Trophoblast cell (in vitro differentiated cells and primary cell): Measurements from ENCODE around the gene AIP. TPM values are rescaled to one million over a fixed set of nuclear protein-coding genes. Genes with fewer than 3 reads are reported as not detected.
A peak's percentile ranks its signal among the peaks of the same experiment; 100 is the strongest.

ENCODE experiments used
- DNase-seq, 2 donors: peaks; one replicate each; pipeline ENCODE4 v3.0.0-alpha.2; 2016
- H2AFZ ChIP-seq: 2 replicates; pipeline ENCODE4 v1.6.1; 2013; ENCODE audit warnings: low read length, moderate library complexity, mild to moderate bottlenecking; ENCODE audit not compliant: insufficient read depth, poor library complexity
- H2AK5ac ChIP-seq: 2 replicates; pipeline ENCODE4 v1.6.1; 2013; ENCODE audit warnings: mild to moderate bottlenecking, low read length
- H2BK120ac ChIP-seq: 2 replicates; pipeline ENCODE4 v1.6.1; 2013; ENCODE audit warnings: low read length, mild to moderate bottlenecking, moderate library complexity; ENCODE audit not compliant: insufficient read depth, poor library complexity
- H2BK12ac ChIP-seq: 2 replicates; pipeline ENCODE4 v1.6.1; 2013; ENCODE audit warnings: mild to moderate bottlenecking, low read length, moderate library complexity
- H2BK5ac ChIP-seq: 2 replicates; pipeline ENCODE4 v1.6.1; 2013; ENCODE audit warnings: low read length, low read depth, moderate library complexity, mild to moderate bottlenecking; ENCODE audit not compliant: poor library complexity
- H3K14ac ChIP-seq: 2 replicates; pipeline ENCODE4 v1.6.1; 2013; ENCODE audit warnings: mild to moderate bottlenecking, low read length
- H3K18ac ChIP-seq: 2 replicates; pipeline ENCODE4 v1.6.1; 2013; ENCODE audit warnings: mild to moderate bottlenecking, low read length
- H3K23ac ChIP-seq: 2 replicates; pipeline ENCODE4 v1.6.1; 2013; ENCODE audit warnings: low read length
- H3K27ac ChIP-seq: 2 replicates; pipeline ENCODE4 v1.5.1; 2013; ENCODE audit warnings: low read depth, mild to moderate bottlenecking, inconsistent platforms, low read length, moderate library complexity
- H3K27me3 ChIP-seq: 2 replicates; pipeline ENCODE4 v1.6.1; 2013; ENCODE audit warnings: inconsistent platforms, mild to moderate bottlenecking, low read length, moderate library complexity; ENCODE audit not compliant: insufficient read depth
- H3K36me3 ChIP-seq, 2 experiments: 1 replicate in 1 of 2; 2 replicates in 1 of 2; pipeline ENCODE4 v1.6.1; 2013; ENCODE audit warnings: low read length in 2 of 2, mild to moderate bottlenecking in 2 of 2, moderate library complexity in 1 of 2; ENCODE audit not compliant: insufficient read depth in 2 of 2, control insufficient read depth in 1 of 2
- H3K4ac ChIP-seq: 2 replicates; pipeline ENCODE4 v1.6.1; 2013; ENCODE audit warnings: low read depth, mild to moderate bottlenecking, low read length, moderate library complexity
- H3K4me1 ChIP-seq, 2 experiments: 1 replicate in 1 of 2; 2 replicates in 1 of 2; pipeline ENCODE4 v1.6.1; 2013; ENCODE audit warnings: low read length in 2 of 2, mild to moderate bottlenecking in 2 of 2, moderate library complexity in 1 of 2; ENCODE audit not compliant: insufficient read depth in 2 of 2, control insufficient read depth in 1 of 2
- H3K4me2 ChIP-seq: 2 replicates; pipeline ENCODE4 v1.6.1; 2013; ENCODE audit warnings: inconsistent platforms, mild to moderate bottlenecking, low read length, moderate library complexity
- H3K4me3 ChIP-seq: 2 replicates; pipeline ENCODE4 v1.5.1; 2013; ENCODE audit warnings: mild to moderate bottlenecking, low read depth, low read length, inconsistent platforms
- H3K79me1 ChIP-seq: one replicate; pipeline ENCODE4 v1.6.1; 2013; ENCODE audit warnings: low read length
- H3K79me2 ChIP-seq: 2 replicates; pipeline ENCODE4 v1.6.1; 2013; ENCODE audit warnings: low read length, mild to moderate bottlenecking; ENCODE audit not compliant: control insufficient read depth, insufficient read depth, poor library complexity
- H3K9ac ChIP-seq: 2 replicates; pipeline ENCODE4 v1.6.1; 2013; ENCODE audit warnings: mild to moderate bottlenecking, low read length
- H3K9me3 ChIP-seq: 2 replicates; pipeline ENCODE4 v1.6.1; 2013; ENCODE audit warnings: low read depth, mild to moderate bottlenecking, control low read depth, inconsistent platforms, low read length; ENCODE audit not compliant: insufficient read depth
- H4K12ac ChIP-seq: 2 replicates; pipeline ENCODE4 v1.6.1; 2013; ENCODE audit warnings: low read depth, mild to moderate bottlenecking, low read length, moderate library complexity
- H4K8ac ChIP-seq: 2 replicates; pipeline ENCODE4 v1.6.1; 2013; ENCODE audit warnings: low read depth, mild to moderate bottlenecking, low read length, moderate library complexity
- H4K91ac ChIP-seq: one replicate; pipeline ENCODE4 v1.6.1; 2013; ENCODE audit warnings: low read depth, mild to moderate bottlenecking, low read length, moderate library complexity
- WGBS: extraction: QIAGEN DNeasy Blood & Tissue Kit; methylation state at CpG from one replicate; pipeline ENCODE4 v1.1.7; 2013; ENCODE audit warnings: missing lambda C conversion rate; ENCODE audit not compliant: insufficient read length, insufficient coverage; ENCODE audit errors: extremely low coverage; 5-methylcytosine and 5-hydroxymethylcytosine counted together
- polyA plus RNA-seq: library from polyadenylated mRNA; stranded (reverse); fragments of 200-250 nt; gene quantifications from 2 replicates; pipeline ENCODE4 v1.2.3, GENCODE V29; 2013

Gene AIP
- 33.8 and 34.1 TPM in 2 replicates for polyA plus RNA-seq

GRCh38 chr11:67482827-67483798 is at the start of gene AIP:
Gene AIP, plus strand, starts transcription at chr11:67483026. Its CDS starts 133 bp downstream, at chr11:67483159.
- peaks cover 6 to 11% of the 10 kb centered on the region in 2 experiments for H3K4me1 ChIP-seq
- peak within 1 kb of the TSS; percentile 97 for H4K8ac ChIP-seq
- peaks cover 2% of the 10 kb centered on the region for H3K79me2 ChIP-seq
- peak within 1 kb of the TSS; percentile 58 for H4K91ac ChIP-seq
- H3K9me3 ChIP-seq = peaks cover 2% of the 10 kb centered on the region
- H3K36me3 ChIP-seq = peaks cover 4 to 5% of the 10 kb centered on the region in 2 experiments
- H2AFZ ChIP-seq = peak within 1 kb of the TSS; percentile 81
- peaks cover 8% of the 10 kb centered on the region for H3K79me1 ChIP-seq
- peak within 1 kb of the TSS; percentile 86 for H4K12ac ChIP-seq
- H2AK5ac ChIP-seq = peak within 1 kb of the TSS; percentile 80
- peak within 1 kb of the TSS; percentile 38 for H3K4ac ChIP-seq
- peak within 1 kb of the TSS; percentile 68 for H3K4me2 ChIP-seq
- peak within 1 kb of the TSS; percentile 43 for H2BK120ac ChIP-seq
- peak; percentile 99 to 100 for DNase-seq
- H3K14ac ChIP-seq = peak within 1 kb of the TSS; percentile 58
- peak within 1 kb of the TSS; percentile 77 for H3K4me3 ChIP-seq
- H3K9ac ChIP-seq = peak within 1 kb of the TSS; percentile 63
- peak within 1 kb of the TSS; percentile 58 for H3K18ac ChIP-seq
- H2BK12ac ChIP-seq = no peak within 1 kb of the TSS
- H2BK5ac ChIP-seq = peak within 1 kb of the TSS; percentile 24
- no peak within 1 kb of the TSS for H3K27ac ChIP-seq
- no CpG with 5 or more reads among the region's 60 CpGs for WGBS
- no peak within 1 kb of the TSS for H3K23ac ChIP-seq
- no peaks in the 10 kb centered on the region for H3K27me3 ChIP-seq

GRCh38 chr11:67433536-67434394 is 49.1 kb upstream of the AIP start:
- no CpG with 5 or more reads among the region's 22 CpGs for WGBS
- Histone ChIP-seq H3K23ac (no peak overlapping the region), H4K12ac (no peak overlapping the region), H2BK5ac (no peak overlapping the region), H2BK12ac (no peak overlapping the region), H3K36me3 (peaks cover 71 to 74% of the 10 kb centered on the region in 2 experiments), H4K91ac (no peak overlapping the region), H3K9ac (no peak overlapping the region), H3K4me2 (no peak overlapping the region), H3K27ac (no peak overlapping the region), H3K14ac (no peak overlapping the region), H3K79me2 (peaks cover under 1% of the 10 kb centered on the region), H2AK5ac (no peak overlapping the region), H2BK120ac (no peak overlapping the region), H2AFZ (no peak overlapping the region), H3K27me3 (no peaks in the 10 kb centered on the region), H3K4me1 (peaks cover 12 to 29% of the 10 kb centered on the region in 2 experiments), H3K9me3 (no peaks in the 10 kb centered on the region), H3K79me1 (peaks cover 10% of the 10 kb centered on the region), H3K4me3 (no peak overlapping the region), H4K8ac (no peak overlapping the region), H3K4ac (no peak overlapping the region), H3K18ac (no peak overlapping the region)
- no peak for DNase-seq

- no CpG with 5 or more reads among the region's 23 CpGs for WGBS
- DNase-seq = no peak
- Histone ChIP-seq H4K91ac (no peak overlapping the region), H2BK5ac (no peak overlapping the region), H3K4me3 (no peak overlapping the region), H3K23ac (no peak overlapping the region), H3K4me2 (no peak overlapping the region), H3K14ac (no peak overlapping the region), H3K18ac (no peak overlapping the region), H3K79me1 (peaks cover 9% of the 10 kb centered on the region), H3K9me3 (no peaks in the 10 kb centered on the region), H3K9ac (no peak overlapping the region), H2AFZ (no peak overlapping the region), H3K4me1 (peaks cover 12 to 24% of the 10 kb centered on the region in 2 experiments), H4K8ac (no peak overlapping the region), H2AK5ac (no peak overlapping the region), H3K27me3 (no peaks in the 10 kb centered on the region), H3K27ac (no peak overlapping the region), H3K79me2 (no peaks in the 10 kb centered on the region), H3K36me3 (peaks cover 74 to 75% of the 10 kb centered on the region in 2 experiments), H2BK12ac (no peak overlapping the region), H4K12ac (no peak overlapping the region), H3K4ac (no peak overlapping the region), H2BK120ac (no peak overlapping the region)
These were observed 48.4 kb upstream of the AIP start for GRCh38 chr11:67434395-67434881.
